NCI-H1105 treated with DMSO at 0.1 percent for 48 hours (cell line): ENCODE results near the gene LAMC1.

Experiments used
- DNase-seq: peaks from one replicate; lab custom pipeline; 2025; lab: John Stamatoyannopoulos, UW

The LAMC1 gene

DNA sequence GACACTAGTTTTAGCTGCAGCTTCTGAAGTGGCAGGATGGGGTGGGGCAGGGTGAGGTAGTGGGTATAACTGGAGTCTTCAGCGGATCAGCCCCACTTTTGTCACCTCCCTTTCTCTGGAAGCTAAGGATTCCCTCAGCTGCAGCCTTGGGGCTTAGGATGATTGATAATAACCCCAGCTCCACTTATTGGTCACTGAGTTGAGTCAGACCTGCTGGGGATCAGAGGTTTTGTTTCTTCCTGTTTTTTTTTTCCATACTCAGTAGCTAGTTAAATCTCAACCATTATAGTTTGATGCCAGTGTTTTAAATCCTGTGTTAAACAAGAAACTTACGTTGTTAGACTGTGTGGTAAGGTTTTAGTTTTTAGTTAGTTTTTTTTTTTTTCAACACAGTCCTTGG, 57.2 kb downstream of the LAMC1 start:
- no peak for DNase-seq

DNA sequence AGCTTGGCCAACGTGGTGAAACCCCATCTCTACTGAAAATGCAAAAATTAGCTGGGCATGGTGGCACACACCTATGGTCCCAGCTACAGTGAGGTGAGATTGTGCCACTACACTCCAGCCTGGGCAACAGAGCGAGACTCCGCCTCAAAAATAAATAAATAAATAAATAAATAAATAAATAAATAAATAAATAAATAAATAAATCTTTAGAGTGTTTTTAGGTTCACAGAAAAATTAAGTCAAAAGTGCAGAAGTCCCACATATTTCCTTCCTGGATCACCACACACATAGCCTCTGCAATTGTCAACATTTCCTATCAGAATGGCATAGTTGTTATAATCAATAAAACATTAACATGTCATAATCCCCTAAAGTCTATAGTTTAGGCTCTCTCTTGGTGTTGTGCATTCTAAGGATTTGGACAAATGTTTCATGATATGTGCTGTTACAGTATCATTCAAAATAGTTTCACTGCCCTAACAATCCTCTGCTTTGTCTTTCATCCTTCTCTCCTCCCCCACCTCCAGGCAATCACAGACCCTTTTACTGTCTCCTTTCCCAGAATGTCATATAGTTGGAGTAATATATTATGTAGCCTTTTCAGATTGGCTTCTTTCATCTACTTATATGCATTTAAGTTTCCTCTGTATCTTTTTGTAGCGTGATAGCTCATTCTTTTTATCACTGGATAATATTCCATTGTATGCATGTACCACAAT, 58.3 kb downstream of the LAMC1 start:
- no peak for DNase-seq

DNA sequence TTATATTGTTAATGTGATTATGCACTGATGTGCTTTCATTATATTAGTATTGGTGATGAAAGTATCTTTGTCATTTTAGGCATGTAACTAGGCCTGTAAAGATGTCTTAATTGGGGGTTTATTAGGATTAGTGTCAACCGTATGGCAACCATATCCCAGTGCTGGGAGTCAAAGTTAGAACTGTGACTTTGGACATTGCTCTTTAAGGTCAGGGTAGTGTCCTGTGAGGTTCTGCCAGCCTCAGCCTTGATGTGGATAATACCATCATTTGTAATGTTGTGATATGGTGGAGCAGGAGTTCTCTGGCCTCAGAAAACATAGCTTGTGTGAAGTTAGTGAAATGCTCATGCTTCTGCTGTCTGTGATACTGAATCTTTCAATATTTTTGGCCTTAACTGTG, 59.4 kb downstream of the LAMC1 start:
- DNase-seq = no peak

DNA sequence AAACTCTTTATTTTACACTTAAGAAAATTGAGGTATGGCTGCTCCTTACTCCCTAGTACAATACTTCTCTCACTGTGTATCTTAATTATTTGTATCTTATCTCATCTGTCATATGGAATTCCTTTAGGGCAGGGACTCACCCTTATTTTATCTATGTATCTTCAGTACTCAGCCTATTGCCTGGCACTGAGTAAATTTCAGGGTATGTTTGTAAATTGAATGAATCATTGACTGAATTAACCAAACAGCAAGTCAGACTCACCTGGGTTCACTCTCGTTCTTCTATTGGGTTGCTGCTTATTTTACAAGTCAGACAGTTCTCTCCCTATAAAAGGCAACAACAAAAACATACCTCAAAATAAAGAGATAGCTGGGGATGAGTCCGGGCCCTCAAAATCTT, 63.8 kb downstream of the LAMC1 start:
- DNase-seq = no peak

DNA sequence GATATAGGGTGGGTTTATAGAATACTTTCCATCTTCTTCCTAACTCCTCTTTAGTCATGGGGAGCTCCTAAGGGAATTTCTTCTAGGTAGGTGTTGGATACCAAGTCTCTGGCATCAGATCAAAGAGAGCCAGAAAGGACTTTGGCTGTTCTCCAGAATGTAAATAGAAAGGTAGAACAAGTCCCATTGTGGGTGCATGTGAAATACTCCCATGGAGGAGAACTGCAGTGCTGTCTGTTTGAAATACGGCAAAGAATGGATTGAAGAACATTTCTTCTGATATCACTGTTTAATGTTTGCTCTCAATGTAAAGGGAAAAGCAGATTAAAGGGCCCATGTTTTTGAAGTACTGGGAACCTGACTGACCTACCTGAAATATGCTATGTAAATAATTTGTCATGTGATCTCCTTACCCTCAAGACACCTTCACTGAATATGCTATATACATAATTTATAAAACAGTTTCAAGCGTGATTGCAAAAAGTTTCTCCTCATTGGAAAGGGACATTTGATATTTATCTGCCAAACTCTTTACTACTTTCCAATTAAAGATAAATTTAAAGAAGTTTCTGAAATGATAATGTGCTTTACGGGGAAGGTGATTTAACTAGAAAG, 65.9 kb downstream of the LAMC1 start:
- peak; percentile 63 for DNase-seq

DNA sequence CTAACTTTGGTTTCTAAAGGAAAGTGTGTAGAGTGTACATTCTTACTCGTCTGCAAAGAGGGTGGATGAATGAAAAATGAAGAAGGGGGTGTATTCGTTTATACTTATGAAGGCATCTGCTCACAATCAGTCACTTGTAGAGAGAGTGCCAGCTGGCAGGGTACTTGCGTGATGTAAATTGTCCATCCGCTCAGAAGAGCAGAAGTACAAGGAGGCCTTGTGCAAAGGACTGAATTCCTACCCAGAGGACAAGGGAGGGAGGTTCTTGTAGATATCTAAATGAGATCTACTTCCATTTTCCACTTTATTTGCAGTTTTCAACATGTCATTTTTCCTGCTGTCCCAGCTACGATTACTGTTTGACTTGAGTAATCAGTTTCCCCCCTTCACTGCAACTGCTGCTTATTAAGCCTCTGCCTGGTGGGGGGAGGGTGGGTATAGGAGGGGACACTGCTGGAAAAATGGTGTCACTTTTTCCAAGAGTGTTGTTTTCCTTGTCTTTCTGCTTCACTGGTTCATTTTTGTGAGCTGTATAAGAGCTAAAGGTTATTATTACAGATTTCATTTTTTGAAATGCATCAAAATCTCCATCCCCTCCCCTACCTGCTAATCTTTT, 67.3 kb downstream of the LAMC1 start:
- no peak for DNase-seq

DNA sequence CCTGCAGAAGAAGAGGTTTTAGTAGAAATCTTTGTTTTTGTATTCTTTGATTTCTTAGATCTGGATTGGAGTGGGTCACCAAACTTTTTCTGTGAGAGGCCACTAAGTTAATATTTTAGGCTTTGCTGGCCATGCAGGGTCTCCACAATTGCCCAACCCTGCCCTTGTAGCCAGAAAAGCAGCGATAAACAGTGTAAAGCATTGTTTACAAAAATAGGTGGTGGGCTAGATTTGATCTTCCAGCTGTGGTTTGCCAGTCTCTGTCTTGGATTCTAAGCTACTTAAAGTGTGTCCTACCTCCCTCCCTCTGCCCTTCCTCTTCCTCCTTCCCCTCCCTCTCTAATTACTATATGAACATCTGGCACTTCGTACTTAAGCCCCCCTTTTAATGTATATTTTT, 68.0 kb downstream of the LAMC1 start:
- DNase-seq = no peak

DNA sequence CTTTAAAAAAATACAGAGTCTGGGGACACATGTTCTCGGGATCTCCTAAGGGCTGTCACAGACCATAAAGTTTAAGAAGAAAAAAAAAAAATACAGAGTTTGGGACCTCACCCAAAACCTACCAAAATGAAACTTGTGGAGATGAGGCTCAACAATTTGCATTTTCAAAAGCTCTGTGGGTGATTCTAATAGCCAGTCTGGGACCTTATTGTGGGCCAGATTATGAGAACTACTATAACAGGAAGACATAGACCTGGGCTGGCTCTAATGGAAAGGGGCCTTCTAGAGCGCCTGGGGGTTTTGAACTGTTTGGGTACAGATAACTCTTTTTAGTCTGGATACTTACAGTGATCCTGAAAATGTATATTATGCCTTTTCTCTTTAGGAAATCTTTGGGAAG, 69.1 kb downstream of the LAMC1 start:
- no peak for DNase-seq

DNA sequence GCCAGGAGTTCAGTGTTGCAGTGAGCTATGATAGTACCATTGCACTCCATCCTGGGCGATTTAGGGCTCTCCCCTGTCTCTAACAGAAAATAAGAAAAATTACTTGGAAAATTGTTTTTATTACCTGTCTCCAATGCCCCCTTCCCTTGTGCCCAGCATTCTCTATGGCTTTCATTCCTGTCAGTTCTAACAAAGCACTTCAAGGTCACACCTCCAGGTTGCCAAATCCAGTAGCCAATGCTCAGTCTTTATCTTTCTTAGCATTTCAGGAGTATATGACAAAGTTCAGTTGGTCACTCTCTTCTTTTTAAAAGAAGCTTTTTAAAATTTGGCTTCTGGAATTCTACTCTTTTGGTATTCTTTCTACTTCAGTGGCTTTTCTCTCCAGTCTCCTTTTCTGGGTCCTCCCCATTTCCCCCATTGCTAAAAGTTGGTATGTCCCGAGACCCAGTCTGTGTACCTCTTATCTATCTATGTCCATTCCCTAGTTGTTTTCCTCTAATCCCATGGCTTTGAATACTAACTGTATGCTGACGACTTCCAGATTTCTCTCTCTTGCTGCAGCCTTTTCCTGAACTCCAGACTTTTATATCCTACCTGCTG, 69.9 kb downstream of the LAMC1 start:
- DNase-seq = no peak

DNA sequence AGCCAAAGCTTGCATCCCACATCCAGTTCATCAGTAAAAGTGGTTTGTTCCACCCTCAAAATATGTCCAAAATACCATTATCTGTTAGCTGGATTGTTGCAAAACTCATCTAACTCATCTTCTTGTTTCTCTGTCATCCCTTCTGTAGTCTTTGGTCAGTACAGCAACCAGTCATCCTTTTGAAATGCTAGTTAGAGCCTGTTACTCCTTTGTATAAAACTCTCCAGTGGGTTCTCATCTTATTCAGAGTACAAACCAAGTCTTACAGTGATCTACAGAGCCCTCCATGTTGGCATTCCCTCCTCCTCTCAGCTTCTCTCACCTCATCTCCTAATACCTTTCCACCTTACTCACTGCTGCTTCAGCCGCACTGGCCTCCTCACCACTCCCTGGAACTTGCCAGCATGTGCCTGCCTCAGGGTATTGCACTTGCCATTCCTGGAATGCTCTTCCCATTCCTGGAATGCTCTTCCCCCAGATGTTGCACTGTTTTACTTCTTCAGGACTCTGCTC, 70.6 kb downstream of the LAMC1 start:
- no peak for DNase-seq

DNA sequence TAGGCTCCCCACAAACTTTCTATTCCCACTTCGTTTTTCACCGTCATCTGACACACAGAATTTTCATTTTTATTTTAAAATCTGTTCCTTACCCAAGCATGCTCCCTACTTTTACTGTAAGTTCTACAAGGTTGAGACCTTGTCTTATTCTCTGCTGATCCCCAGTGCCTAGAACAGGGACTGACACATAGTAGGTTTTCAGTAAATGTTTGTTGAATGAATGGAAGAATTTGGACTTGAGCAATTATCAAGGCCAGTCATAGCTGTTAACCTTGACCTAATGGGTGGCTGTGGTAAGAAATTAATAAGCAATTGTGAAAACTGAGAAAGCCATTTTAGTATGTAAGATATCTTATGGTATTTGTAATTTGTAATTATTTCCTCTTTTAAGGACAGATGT, 71.1 kb downstream of the LAMC1 start:
- DNase-seq = no peak

DNA sequence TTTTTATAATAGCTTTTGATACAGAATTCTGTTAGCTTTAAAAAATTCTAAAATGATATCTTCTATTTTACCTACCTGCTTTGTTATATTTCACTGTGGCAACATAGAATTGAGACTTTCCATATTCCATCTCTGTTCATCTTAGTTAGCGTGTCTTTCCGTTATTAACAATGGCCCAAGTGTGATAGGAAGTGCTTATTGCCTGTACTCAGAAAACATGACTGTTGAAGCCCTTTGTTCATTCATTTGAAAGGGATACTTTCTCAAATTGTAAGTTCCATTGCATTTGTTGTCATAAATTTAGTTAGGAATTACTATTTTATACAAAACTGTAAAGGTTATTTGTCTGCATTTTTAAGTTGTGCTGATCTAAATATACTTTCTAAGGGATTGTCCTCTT, 73.1 kb downstream of the LAMC1 start:
- DNase-seq = no peak

DNA sequence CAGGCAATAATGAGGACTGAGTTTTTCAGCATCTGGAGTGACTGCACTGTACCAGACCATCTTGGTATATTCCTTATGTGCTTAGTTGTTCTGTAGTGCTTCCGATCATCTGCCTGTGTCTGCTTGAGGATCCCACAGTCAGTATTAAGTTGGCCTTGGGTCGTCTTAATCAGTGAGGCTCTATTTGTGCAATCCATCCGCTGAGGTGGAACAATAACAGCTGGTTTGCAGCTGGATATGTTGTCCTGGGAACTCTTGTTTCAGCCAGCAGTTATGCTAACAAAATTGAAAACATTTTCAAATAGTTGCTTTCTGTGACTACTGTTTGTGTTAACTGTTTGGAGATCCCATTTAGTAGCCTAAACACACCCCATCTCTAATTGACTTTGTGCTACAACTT, 73.7 kb downstream of the LAMC1 start:
- DNase-seq = no peak

DNA sequence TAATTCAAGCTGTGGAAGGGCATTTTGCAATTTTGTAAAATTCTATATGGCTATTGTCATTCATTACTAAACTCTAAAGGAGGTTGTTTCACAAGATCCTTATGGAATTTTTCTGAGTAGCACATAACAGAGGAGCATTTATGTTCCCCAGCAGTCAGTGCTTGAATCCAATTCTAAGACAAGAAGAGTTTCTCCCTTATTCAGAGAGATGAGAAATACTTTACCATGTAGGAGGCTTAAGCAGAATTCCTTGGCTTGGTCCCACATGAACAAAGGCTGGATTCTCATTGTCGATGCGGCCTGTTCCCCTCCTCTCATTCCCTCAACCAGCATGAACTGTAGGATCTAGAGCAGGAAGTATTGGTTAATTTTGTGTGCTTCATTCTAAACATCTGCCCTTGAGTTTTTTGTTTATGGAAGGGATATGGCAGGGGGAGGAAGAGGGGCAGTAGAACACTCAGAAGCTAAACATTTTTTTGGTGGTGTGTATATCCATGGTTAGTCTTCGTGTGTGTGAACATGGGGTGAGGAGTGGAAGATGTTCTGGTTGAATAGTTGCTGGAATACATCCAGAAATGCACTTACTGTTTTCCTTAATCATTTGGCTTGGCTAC, 74.3 kb downstream of the LAMC1 start:
- DNase-seq = no peak

DNA sequence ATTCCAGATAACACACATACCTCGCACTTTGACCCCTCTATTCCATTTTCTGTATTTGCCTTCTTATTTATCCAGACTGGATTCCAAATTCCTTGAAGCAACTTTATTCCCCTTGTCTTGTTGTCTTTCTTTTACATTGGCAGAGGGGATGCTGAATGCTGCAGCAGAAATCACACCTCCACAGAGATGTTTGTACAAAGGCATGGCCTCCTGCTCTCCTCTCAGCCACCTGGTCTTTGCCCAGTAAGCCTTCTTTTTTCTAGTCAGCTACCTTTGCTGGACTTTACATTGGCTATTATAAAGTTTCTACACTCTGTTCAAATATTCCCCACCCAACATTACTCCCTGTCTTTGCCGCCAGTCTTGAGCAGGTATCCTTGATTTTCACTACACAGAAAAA, 75.1 kb downstream of the LAMC1 start:
- DNase-seq = no peak

DNA sequence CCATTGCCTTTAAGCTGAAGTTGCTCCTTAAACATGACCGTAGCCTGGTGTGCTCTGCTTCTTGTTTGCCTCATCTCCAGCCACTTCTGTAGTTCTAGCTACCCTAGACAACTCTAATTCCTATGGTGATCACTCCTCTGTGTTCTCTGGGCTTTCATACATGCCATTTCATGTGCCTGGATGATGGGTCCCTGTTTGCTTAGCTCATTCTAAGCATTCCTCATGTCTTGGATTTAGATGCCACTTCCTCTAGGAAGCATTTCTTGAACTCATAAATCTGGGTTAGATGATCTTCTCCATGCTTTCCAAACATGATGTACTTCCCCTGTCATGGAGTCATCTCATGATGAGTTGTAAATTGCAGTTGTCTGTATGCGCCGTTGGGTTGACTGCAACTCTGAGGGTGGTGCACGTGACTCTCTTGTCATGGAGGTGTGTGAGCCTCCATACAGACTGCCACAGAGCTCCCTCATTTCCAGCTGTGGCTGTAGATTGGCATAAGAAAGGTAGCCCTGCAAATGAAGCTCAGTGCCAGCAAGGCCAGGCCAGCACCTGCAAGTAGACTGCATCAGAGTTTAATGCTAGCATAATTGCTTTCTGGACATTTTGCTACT, 77.2 kb downstream of the LAMC1 start:
- no peak for DNase-seq

DNA sequence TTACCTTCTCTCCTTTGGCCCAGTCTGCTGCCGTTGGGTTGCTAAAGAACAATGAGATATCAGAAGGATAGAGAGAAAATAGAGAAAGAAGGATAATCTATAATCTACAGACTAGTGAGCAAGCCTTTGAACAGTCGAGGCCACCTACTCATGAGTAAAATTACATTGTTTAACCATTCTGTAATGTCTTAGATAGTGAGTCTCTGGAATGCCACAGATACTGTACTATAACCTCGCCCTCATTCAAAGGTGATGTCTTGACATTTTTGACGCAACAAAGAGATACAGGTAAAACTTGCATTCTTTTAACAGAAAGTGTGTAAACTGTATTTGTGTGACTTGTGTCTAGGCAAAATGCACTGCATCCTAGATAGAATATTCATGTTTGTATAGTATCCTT, 77.9 kb downstream of the LAMC1 start:
- DNase-seq = no peak

DNA sequence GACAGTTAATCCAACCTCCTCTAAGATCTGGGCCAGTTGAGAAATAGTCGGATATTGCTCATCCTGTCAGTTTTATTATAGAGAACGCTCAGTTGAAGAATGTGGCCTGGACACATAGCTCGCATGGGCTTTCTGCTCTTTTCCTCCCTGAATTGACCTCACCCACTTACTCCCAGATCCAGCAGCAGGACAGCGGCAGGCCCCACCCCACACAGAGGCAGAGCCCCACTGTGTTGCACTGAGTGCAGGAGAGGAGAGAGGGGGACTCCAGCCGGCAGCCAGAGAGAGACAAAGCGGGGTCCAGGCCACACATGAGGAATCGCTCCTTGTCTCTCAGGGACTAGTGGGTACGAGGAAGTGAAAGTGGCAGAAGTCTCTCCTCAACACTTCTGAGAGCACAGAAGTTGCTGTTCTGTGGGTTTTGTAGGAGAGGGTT, 78.6 kb downstream of the LAMC1 start:
- DNase-seq = no peak

DNA sequence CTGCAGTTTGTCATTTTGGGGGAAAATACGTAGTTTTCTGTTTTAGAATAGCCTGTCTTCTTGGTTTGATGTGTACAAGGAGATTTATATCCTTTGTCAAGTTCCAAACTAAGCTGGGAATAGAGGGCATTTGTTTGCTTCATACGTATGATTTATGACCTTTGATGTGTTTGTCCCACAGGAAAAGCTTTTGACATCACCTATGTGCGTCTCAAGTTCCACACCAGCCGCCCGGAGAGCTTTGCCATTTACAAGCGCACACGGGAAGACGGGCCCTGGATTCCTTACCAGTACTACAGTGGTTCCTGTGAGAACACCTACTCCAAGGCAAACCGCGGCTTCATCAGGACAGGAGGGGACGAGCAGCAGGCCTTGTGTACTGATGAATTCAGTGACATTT, 79.9 kb downstream of the LAMC1 start:
- DNase-seq = no peak

DNA sequence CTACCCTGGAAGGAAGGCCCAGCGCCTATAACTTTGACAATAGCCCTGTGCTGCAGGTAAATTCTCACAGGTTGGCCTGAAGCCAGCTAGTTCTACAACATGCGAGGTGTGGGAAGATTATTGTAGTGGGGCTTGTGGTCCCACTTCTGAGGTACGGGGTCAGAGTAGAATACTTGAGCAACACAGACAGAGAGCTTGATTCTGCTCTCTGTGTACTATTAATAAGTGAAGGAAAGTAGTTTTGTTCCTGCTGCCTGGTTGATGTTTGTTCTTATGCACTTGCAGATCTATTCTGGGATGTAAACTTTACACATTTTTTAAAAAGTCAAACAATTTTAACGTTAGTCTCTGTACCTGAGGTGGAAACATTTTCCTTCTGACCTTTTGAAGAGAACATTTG, 80.4 kb downstream of the LAMC1 start:
- DNase-seq = no peak

DNA sequence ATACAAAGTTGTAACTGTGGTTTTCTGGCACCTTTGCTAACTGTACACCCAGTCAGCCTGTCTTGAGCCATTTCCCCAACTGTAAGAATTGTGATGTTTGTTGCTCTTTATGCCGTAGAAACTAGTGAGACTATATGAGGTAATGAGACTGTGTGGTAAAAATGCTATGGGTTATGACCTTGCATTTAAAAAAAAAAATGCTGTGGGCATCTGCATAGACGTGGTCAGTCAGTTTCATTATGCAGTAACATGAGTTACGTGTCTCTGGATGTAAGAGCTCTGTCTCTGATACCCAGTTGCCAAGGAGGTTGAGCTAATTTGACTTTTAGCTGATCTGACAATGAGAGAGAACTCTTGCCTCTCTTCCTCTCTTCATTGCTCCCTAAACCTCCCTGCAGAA, 82.2 kb downstream of the LAMC1 start:
- no peak for DNase-seq

DNA sequence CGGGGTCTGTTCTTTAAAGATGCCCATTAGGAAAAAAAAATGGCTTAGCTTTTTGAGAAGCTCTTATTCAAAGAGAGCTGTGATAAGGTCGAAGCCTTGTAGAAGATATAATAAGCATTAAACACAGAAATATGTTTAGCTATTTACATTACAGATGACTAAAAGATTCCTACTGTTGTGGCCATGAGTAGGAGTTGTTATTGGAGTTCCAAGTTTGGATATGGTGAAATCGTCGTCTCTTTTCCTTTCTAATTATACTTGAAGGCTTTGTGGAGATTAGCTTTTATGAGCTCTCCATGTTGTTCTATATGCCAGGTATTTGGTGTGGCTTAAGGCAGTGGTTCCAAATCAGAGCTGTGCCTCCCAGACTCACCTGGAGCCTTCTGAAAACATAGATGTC, 82.9 kb downstream of the LAMC1 start:
- no peak for DNase-seq
